IMR-90 (cell line): ENCODE measurements around the gene CMTM5. TPM values are rescaled to one million over a fixed set of nuclear protein-coding genes. Genes with fewer than 3 reads are reported as not detected.

Experiments
- ATAC-seq: fragments of 200-7000 bp; cut with Tn5 transposase; 2 replicates; pipeline ENCODE4 v1.9.1; 2020; ENCODE audit warnings: low read depth, mild to moderate bottlenecking, moderate library complexity
- BruUV-seq: library from RNA; stranded (reverse); fragments of 400-500 nt; replicated peaks from 2 replicates; lab custom pipeline; 2021; lab: Mats Ljungman, UMichigan
- CTCF ChIA-PET: fragments of 300-600 bp; formaldehyde crosslinking; extraction: SDS; loops from one replicate; lab custom pipeline; 2021; ENCODE audit warnings: antibody characterized with exemption; lab: Yijun Ruan, JAX
- POLR2A ChIA-PET: fragments of 300-600 bp; sonication (Branson Sonifier 250); formaldehyde crosslinking; loops from one replicate; lab custom pipeline; 2022; ENCODE audit warnings: antibody characterized with exemption; ENCODE audit not compliant: unreplicated experiment; lab: Charles Lee
- DNase-seq: peaks from one replicate; pipeline ENCODE4 v3.0.0; 2013
- H2AFZ ChIP-seq: replicated peaks from 2 replicates; pipeline ENCODE3; 2013; ENCODE audit warnings: low read length, mild to moderate bottlenecking; ENCODE audit not compliant: poor library complexity
- H2AK5ac ChIP-seq: 2 replicates; pipeline ENCODE4 v1.6.1; 2013; ENCODE audit warnings: low read depth, low read length, inconsistent platforms
- H2AK9ac ChIP-seq: replicated peaks from 2 replicates; pipeline ENCODE3; 2013; ENCODE audit warnings: mild to moderate bottlenecking, low read depth, low read length, moderate library complexity; ENCODE audit not compliant: poor library complexity
- H2BK120ac ChIP-seq: 2 replicates; pipeline ENCODE4 v1.6.1; 2013; ENCODE audit warnings: low read depth, low read length, inconsistent platforms
- H2BK15ac ChIP-seq: 3 replicates; pipeline ENCODE4 v1.6.1; 2013; ENCODE audit warnings: low read depth, low read length, inconsistent platforms
- H2BK20ac ChIP-seq: 2 replicates; pipeline ENCODE4 v1.6.1; 2013; ENCODE audit warnings: low read depth, mild to moderate bottlenecking, inconsistent platforms, low read length, moderate library complexity
- H2BK5ac ChIP-seq: 2 replicates; pipeline ENCODE4 v1.6.1; 2013; ENCODE audit warnings: mild to moderate bottlenecking, low read depth, low read length, inconsistent platforms; ENCODE audit not compliant: poor library complexity, severe bottlenecking
- H3K14ac ChIP-seq: replicated peaks from 2 replicates; pipeline ENCODE4 v1.6.1; 2013; ENCODE audit warnings: low read depth, low read length, inconsistent platforms
- H3K18ac ChIP-seq: 2 replicates; pipeline ENCODE4 v1.6.1; 2013; ENCODE audit warnings: low read depth, low read length, control low read depth
- H3K23ac ChIP-seq: 2 replicates; pipeline ENCODE4 v1.6.1; 2013; ENCODE audit warnings: low read depth, low read length, inconsistent platforms
- H3K27ac ChIP-seq: 2 replicates; pipeline ENCODE4 v1.5.1; 2013; ENCODE audit warnings: mild to moderate bottlenecking, control low read depth, low read length; ENCODE audit not compliant: insufficient read depth
- H3K27me3 ChIP-seq: 2 replicates; pipeline ENCODE4 v1.6.1; 2013; ENCODE audit warnings: low read length; ENCODE audit not compliant: control insufficient read depth, insufficient read depth
- H3K36me3 ChIP-seq: 2 replicates; pipeline ENCODE4 v1.6.1; 2013; ENCODE audit warnings: low read length, mixed read lengths; ENCODE audit not compliant: control insufficient read depth, insufficient read depth
- H3K4ac ChIP-seq: 2 replicates; pipeline ENCODE4 v1.6.1; 2013; ENCODE audit warnings: low read depth, low read length, inconsistent platforms
- H3K4me1 ChIP-seq: 2 replicates; pipeline ENCODE4 v1.6.1; 2013; ENCODE audit warnings: low read length, mixed read lengths; ENCODE audit not compliant: control insufficient read depth, insufficient read depth
- H3K4me2 ChIP-seq: 2 replicates; pipeline ENCODE4 v1.6.1; 2013; ENCODE audit warnings: low read depth, mild to moderate bottlenecking, control low read depth, low read length, moderate library complexity
- H3K4me3 ChIP-seq: 2 replicates; pipeline ENCODE4 v1.5.1; 2013; ENCODE audit warnings: low read depth, mild to moderate bottlenecking, control low read depth, low read length, moderate library complexity; ENCODE audit not compliant: insufficient read depth
- H3K56ac ChIP-seq: 2 replicates; pipeline ENCODE4 v1.6.1; 2013; ENCODE audit warnings: low read length, inconsistent platforms; ENCODE audit not compliant: insufficient read depth; ENCODE audit errors: extremely low read depth
- H3K79me1 ChIP-seq, 2 experiments: 2 replicates each; pipeline ENCODE4 v1.6.1; 2013; ENCODE audit warnings: low read length in 2 of 2, inconsistent platforms in 1 of 2, low read depth in 1 of 2
- H3K9ac ChIP-seq: 2 replicates; pipeline ENCODE4 v1.6.1; 2013; ENCODE audit warnings: low read depth, low read length, control low read depth
- H3K9me1 ChIP-seq: 2 replicates; pipeline ENCODE4 v1.6.1; 2013; ENCODE audit warnings: low read length, inconsistent platforms; ENCODE audit not compliant: insufficient read depth
- H3K9me3 ChIP-seq: 2 replicates; pipeline ENCODE4 v1.6.1; 2013; ENCODE audit warnings: low read length; ENCODE audit not compliant: control insufficient read depth, insufficient read depth
- H4K20me1 ChIP-seq: 2 replicates; pipeline ENCODE4 v1.6.1; 2013; ENCODE audit warnings: low read length, inconsistent platforms; ENCODE audit not compliant: insufficient read depth
- H4K5ac ChIP-seq: 2 replicates; pipeline ENCODE4 v1.6.1; 2013; ENCODE audit warnings: mild to moderate bottlenecking, low read depth, low read length, control low read depth
- H4K8ac ChIP-seq, 2 experiments: 2 replicates each; pipeline ENCODE4 v1.6.1; 2013; ENCODE audit warnings: low read depth in 2 of 2, low read length in 2 of 2, control low read depth in 1 of 2, inconsistent platforms in 1 of 2
- H4K91ac ChIP-seq: 2 replicates; pipeline ENCODE4 v1.6.1; 2013; ENCODE audit warnings: low read depth, low read length, inconsistent platforms; ENCODE audit not compliant: insufficient read depth
- BHLHE40 ChIP-seq: fragments of 150-350 bp; IDR thresholded peaks from 2 replicates; pipeline ENCODE4 v1.6.1; 2016; ENCODE audit warnings: mild to moderate bottlenecking, low read depth, low read length
- CEBPB ChIP-seq: IDR thresholded peaks from 2 replicates; pipeline ENCODE4 v1.6.1; 2012; ENCODE audit warnings: low read depth, low read length, improper control_type of control experiment
- CHD1 ChIP-seq: IDR thresholded peaks from 2 replicates; pipeline ENCODE4 v1.6.1; 2012; ENCODE audit warnings: low read depth, low read length, improper control_type of control experiment
- FOS ChIP-seq: fragments of 150-350 bp; IDR thresholded peaks from 2 replicates; pipeline ENCODE4 v1.6.1; 2016; ENCODE audit warnings: low read depth, low read length
- MAFK ChIP-seq: IDR thresholded peaks from 2 replicates; pipeline ENCODE4 v1.6.1; 2012; ENCODE audit warnings: low read depth, low read length, improper control_type of control experiment
- MAZ ChIP-seq: IDR thresholded peaks from 2 replicates; pipeline ENCODE4 v1.6.1; 2012; ENCODE audit warnings: low read depth, mild to moderate bottlenecking, low read length, improper control_type of control experiment, moderate library complexity, borderline replicate concordance
- MXI1 ChIP-seq: IDR thresholded peaks from 2 replicates; pipeline ENCODE4 v1.6.1; 2012; ENCODE audit warnings: low read depth, mild to moderate bottlenecking, low read length, moderate library complexity, borderline replicate concordance
- NFE2L2 ChIP-seq: fragments of 150-350 bp; IDR thresholded peaks from 2 replicates; pipeline ENCODE4 v1.6.1; 2016; ENCODE audit warnings: low read depth, mild to moderate bottlenecking, low read length
- POLR2A ChIP-seq: IDR thresholded peaks from 2 replicates; pipeline ENCODE4 v1.6.1; 2012; ENCODE audit warnings: mild to moderate bottlenecking, low read depth, low read length
- RAD21 ChIP-seq: IDR thresholded peaks from 2 replicates; pipeline ENCODE4 v1.6.1; 2012; ENCODE audit warnings: low read length, improper control_type of control experiment
- RCOR1 ChIP-seq: IDR thresholded peaks from 2 replicates; pipeline ENCODE4 v1.6.1; 2012; ENCODE audit warnings: mild to moderate bottlenecking, low read length, improper control_type of control experiment; ENCODE audit not compliant: insufficient replicate concordance
- RFX5 ChIP-seq: IDR thresholded peaks from 2 replicates; pipeline ENCODE4 v1.8.0; 2012; ENCODE audit warnings: low read depth, mild to moderate bottlenecking, low read length, moderate library complexity
- SMC3 ChIP-seq: fragments of 150-350 bp; IDR thresholded peaks from 2 replicates; pipeline ENCODE4 v1.6.1; 2016; ENCODE audit warnings: low read depth, mild to moderate bottlenecking, antibody characterized with exemption, low read length, moderate library complexity
- WGBS, 2 experiments: methylation state at CpG; one replicate each; pipeline versions ENCODE4 v1.1.5 to v1.1.7; 2013; ENCODE audit warnings: missing lambda C conversion rate in 2 of 2; ENCODE audit not compliant: insufficient read length in 1 of 2; ENCODE audit errors: extremely low coverage in 2 of 2; 5-methylcytosine and 5-hydroxymethylcytosine counted together
- dilution Hi-C: fragments of 300-500 bp; cut with HindIII; formaldehyde crosslinking; loops from one replicate; pipeline ENCODE4 v1.14.3; 2018; ENCODE audit warnings: low sequenced_read_pairs; ENCODE audit not compliant: unreplicated experiment
- in situ Hi-C: fragments of 300-500 bp; cut with MboI; formaldehyde crosslinking; loops from 3 replicates; pipeline ENCODE4 v1.14.3; 2019; ENCODE audit warnings: low sequenced_read_pairs, inconsistent platforms, mixed read lengths
- intact Hi-C: fragments of 100-400 bp; cut with micrococcal nuclease; formaldehyde crosslinking; loops from 2 replicates; pipeline ENCODE4 v1.10.0; 2022
- polyA plus RNA-seq, 3 experiments: library from polyadenylated mRNA; depleted of rRNA; stranded (reverse); fragments of >200 nt; gene quantifications; 2 replicates each; pipeline ENCODE4 v1.2.3, GENCODE V29; 2012; ENCODE audit warnings: low replicate concordance in 1 of 3
- total RNA-seq: library from RNA; depleted of rRNA; stranded (reverse); fragments of >200 nt; gene quantifications from 2 replicates; pipeline ENCODE4 v1.2.3, GENCODE V29; 2012
- TF ChIP-seq, protein P1 (sequence below): fragments of 150-350 bp; IDR thresholded peaks from 2 replicates; pipeline ENCODE4 v1.6.1; 2017; ENCODE audit warnings: mild to moderate bottlenecking, antibody characterized with exemption, low read length, low read depth
- TF ChIP-seq, protein P2 (sequence below): fragments of 150-350 bp; IDR thresholded peaks from 2 replicates; pipeline ENCODE4 v1.6.1; 2016; ENCODE audit warnings: low read depth, mild to moderate bottlenecking, low read length, moderate library complexity, borderline replicate concordance
- TF ChIP-seq, protein P3 (sequence below): conservative IDR thresholded peaks from 2 replicates; pipeline ENCODE4 v1.5.1; 2012; ENCODE audit warnings: mild to moderate bottlenecking, low read depth, low read length, improper control_type of control experiment

Gene CMTM5
- total and polyA plus RNA-seq, 2 of the 4 experiments (the other 2 are of a cell fraction): 0.07 TPM; not detected in 1

DNA sequence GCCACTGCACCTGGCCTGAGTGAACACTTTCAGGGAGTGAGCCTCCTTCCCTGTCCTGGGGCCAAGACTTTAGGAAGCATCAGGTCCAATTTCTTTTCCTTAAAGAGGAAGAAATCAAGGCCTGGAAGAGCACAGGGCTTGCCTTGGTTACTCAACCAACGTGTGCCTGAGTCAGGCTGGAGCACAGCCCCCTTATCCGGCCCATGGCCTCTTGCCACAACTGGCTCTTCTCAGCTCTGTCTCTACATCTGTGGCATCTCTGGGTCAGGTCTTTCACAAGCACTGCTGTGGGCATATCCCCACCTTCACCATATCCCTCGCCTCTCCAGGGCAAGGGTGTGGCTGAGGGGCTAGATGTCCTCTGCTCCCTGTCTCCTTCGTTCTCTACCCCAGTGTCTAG, 24.4 kb downstream of the CMTM5 start:
- H4K91ac ChIP-seq: no peak overlapping the region
- BruUV-seq: no TSS peak
- ChIA-PET CTCF (no interaction called here), POLR2A (no interaction called here)
- H3K56ac ChIP-seq: no peak overlapping the region
- no peak overlapping the region for H2AK9ac ChIP-seq
- peaks cover 2% of the 10 kb centered on the region; the same call in 1 of the 2 replicates for H3K9me1 ChIP-seq
- no peak overlapping the region for H3K4me2 ChIP-seq
- H2AK5ac ChIP-seq: no peak overlapping the region
- no peak overlapping the region for H2AFZ ChIP-seq
- no peak overlapping the region for H4K8ac ChIP-seq
- no peak overlapping the region for H3K23ac ChIP-seq
- H3K9ac ChIP-seq: no peak overlapping the region
- no peaks in the 10 kb centered on the region for H3K4me1 ChIP-seq
- no peak overlapping the region for H3K4ac ChIP-seq
- no peaks in the 10 kb centered on the region for H3K9me3 ChIP-seq
- H2BK15ac ChIP-seq: no peak overlapping the region
- ATAC-seq: no peak
- no CpG with 5 or more reads among the region's 4 CpGs for WGBS, 2 experiments
- intact Hi-C loops: no loop called here
- H3K79me1 ChIP-seq: no peaks in the 10 kb centered on the region
- TF ChIP-seq CHD1 (no peak), RCOR1 (no peak), POLR2A (no peak), NFE2L2 (no peak), SMC3 (no peak), RFX5 (no peak), FOS (no peak), MXI1 (no peak), CEBPB (no peak), BHLHE40 (no peak), MAFK (no peak), MAZ (no peak), RAD21 (no peak)
- TF ChIP-seq, protein P1, sequence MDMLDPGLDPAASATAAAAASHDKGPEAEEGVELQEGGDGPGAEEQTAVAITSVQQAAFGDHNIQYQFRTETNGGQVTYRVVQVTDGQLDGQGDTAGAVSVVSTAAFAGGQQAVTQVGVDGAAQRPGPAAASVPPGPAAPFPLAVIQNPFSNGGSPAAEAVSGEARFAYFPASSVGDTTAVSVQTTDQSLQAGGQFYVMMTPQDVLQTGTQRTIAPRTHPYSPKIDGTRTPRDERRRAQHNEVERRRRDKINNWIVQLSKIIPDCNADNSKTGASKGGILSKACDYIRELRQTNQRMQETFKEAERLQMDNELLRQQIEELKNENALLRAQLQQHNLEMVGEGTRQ: no peak
- TF ChIP-seq, protein P2, sequence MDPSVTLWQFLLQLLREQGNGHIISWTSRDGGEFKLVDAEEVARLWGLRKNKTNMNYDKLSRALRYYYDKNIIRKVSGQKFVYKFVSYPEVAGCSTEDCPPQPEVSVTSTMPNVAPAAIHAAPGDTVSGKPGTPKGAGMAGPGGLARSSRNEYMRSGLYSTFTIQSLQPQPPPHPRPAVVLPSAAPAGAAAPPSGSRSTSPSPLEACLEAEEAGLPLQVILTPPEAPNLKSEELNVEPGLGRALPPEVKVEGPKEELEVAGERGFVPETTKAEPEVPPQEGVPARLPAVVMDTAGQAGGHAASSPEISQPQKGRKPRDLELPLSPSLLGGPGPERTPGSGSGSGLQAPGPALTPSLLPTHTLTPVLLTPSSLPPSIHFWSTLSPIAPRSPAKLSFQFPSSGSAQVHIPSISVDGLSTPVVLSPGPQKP: no peak
- TF ChIP-seq, protein P3, sequence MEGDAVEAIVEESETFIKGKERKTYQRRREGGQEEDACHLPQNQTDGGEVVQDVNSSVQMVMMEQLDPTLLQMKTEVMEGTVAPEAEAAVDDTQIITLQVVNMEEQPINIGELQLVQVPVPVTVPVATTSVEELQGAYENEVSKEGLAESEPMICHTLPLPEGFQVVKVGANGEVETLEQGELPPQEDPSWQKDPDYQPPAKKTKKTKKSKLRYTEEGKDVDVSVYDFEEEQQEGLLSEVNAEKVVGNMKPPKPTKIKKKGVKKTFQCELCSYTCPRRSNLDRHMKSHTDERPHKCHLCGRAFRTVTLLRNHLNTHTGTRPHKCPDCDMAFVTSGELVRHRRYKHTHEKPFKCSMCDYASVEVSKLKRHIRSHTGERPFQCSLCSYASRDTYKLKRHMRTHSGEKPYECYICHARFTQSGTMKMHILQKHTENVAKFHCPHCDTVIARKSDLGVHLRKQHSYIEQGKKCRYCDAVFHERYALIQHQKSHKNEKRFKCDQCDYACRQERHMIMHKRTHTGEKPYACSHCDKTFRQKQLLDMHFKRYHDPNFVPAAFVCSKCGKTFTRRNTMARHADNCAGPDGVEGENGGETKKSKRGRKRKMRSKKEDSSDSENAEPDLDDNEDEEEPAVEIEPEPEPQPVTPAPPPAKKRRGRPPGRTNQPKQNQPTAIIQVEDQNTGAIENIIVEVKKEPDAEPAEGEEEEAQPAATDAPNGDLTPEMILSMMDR: no peak
- peaks cover 34% of the 10 kb centered on the region; the same call in 1 of the 2 replicates for H3K27me3 ChIP-seq
- H3K18ac ChIP-seq: no peak overlapping the region
- no peak overlapping the region for H2BK5ac ChIP-seq
- H3K4me3 ChIP-seq: no peak overlapping the region
- no peak overlapping the region for H4K5ac ChIP-seq
- H3K36me3 ChIP-seq: no peaks in the 10 kb centered on the region
- DNase-seq: no peak
- H2BK120ac ChIP-seq: no peak overlapping the region
- in situ Hi-C loops: no loop called here
- dilution Hi-C loops: no loop called here
- H4K20me1 ChIP-seq: no peaks in the 10 kb centered on the region
- H3K27ac ChIP-seq: no peak overlapping the region
- H2BK20ac ChIP-seq: no peak overlapping the region
- no peak overlapping the region for H3K14ac ChIP-seq
